ENCODE measurements around the gene FILIP1L.

FILIP1L gene

GRCh38 chr3:100124201-100124761 lies 10.0 kb upstream of the FILIP1L start:
- no peak for DNase-seq

GRCh38 chr3:100123112-100123511 lies 8.8 kb upstream of the FILIP1L start:
- DNase-seq = no peak

- no peak for DNase-seq
Measured at GRCh38 chr3:100122321-100122720, 8.0 kb upstream of the FILIP1L start.

- DNase-seq = no peak
Measured at GRCh38 chr3:100120693-100121092, 6.4 kb upstream of the FILIP1L start.

- no peak for DNase-seq
Measured at GRCh38 chr3:100120012-100120411, 5.7 kb upstream of the FILIP1L start.

GRCh38 chr3:100117093-100117492 lies 2.8 kb upstream of the FILIP1L start:
- DNase-seq = no peak

- DNase-seq = no peak
Measured at GRCh38 chr3:100113723-100114412, 433 bp downstream of the FILIP1L start.

GRCh38 chr3:100111728-100112127 lies 2.6 kb downstream of the FILIP1L start:
- no peak for DNase-seq

- no peak for DNase-seq
Measured at GRCh38 chr3:100110162-100110561, 4.1 kb downstream of the FILIP1L start.

- no peak for DNase-seq
Measured at GRCh38 chr3:100108464-100109079, 5.7 kb downstream of the FILIP1L start.

GRCh38 chr3:100107221-100107814 lies 7.0 kb downstream of the FILIP1L start:
- no peak for DNase-seq

- DNase-seq = no peak
Measured at GRCh38 chr3:100106531-100107141, 7.7 kb downstream of the FILIP1L start.

- no peak for DNase-seq
Measured at GRCh38 chr3:100106094-100106493, 8.2 kb downstream of the FILIP1L start.

GRCh38 chr3:100105501-100105900 lies 8.8 kb downstream of the FILIP1L start:
- no peak for DNase-seq

- no peak for DNase-seq
Measured at GRCh38 chr3:100104817-100105413, 9.4 kb downstream of the FILIP1L start.

- DNase-seq = no peak
Measured at GRCh38 chr3:100104442-100104798, 9.9 kb downstream of the FILIP1L start.

GRCh38 chr3:100103558-100104441 lies 10.5 kb downstream of the FILIP1L start:
- DNase-seq = no peak

- DNase-seq = no peak
Measured at GRCh38 chr3:100102757-100103156, 11.5 kb downstream of the FILIP1L start.

GRCh38 chr3:100100425-100100824 lies 13.9 kb downstream of the FILIP1L start:
- no peak for DNase-seq

GRCh38 chr3:100099621-100100020 lies 14.7 kb downstream of the FILIP1L start:
- DNase-seq = no peak

GRCh38 chr3:100098784-100099070 lies 15.6 kb downstream of the FILIP1L start:
- no peak for DNase-seq
